ENCODE results near the gene BCL2L13. TPM values are rescaled to one million over a fixed set of nuclear protein-coding genes. Genes with fewer than 3 reads are reported as not detected.
A peak's percentile ranks its signal among the peaks of the same experiment; 100 is the strongest.

The BCL2L13 gene
- total RNA-seq, 2 experiments from 2014 or later, result 30.8 to 33.6 TPM

DNA sequence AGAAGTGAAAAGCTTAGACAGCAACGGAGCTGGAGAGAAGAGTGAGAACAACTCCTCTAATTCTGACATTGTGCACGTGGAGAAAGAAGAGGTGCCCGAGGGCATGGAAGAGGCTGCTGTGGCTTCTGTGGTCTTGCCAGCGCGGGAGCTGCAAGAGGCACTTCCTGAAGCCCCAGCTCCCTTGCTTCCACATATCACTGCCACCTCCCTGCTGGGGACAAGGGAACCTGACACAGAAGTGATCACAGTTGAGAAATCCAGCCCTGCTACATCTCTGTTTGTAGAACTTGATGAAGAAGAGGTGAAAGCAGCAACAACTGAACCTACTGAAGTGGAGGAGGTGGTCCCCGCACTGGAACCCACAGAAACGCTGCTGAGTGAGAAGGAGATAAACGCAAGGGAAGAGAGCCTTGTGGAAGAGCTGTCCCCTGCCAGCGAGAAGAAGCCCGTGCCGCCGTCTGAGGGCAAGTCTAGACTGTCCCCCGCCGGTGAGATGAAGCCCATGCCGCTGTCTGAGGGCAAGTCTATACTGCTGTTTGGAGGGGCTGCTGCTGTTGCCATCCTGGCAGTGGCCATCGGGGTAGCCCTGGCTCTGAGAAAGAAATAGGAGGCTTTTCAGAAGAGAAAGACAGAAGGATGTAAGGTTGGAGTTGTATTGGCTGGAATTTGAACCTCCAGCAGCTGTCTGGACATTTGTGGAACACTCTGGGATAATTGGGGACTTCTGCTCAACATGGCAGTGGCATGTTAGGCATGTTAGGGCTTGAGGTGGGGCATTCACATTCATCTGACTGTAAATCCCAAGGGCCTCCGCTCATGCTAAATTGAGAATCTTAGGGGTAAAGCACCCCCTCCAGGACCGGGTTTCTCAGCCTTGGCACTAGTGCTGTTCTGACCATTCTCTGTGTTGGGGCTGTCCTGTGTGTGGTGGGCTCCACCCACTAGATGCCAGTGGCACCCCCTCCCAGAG lies 88.7 kb downstream of the BCL2L13 start:
- no peaks in the 10 kb centered on the region for H3K27me3 Mint-ChIP-seq
- no peak for ATAC-seq (ENCODE audit: low read depth)
- H3K36me3 Mint-ChIP-seq, result peaks cover 11% of the 10 kb centered on the region
- H3K27ac Mint-ChIP-seq, result peak overlapping the region; percentile 70
- POLR2A ChIA-PET, result no interaction called here
- peak overlapping the region; percentile 33 for H3K4me3 Mint-ChIP-seq
- peaks cover 10% of the 10 kb centered on the region for H3K4me1 Mint-ChIP-seq
- no peaks in the 10 kb centered on the region for H3K9me3 Mint-ChIP-seq
- no peak for DNase-seq

DNA sequence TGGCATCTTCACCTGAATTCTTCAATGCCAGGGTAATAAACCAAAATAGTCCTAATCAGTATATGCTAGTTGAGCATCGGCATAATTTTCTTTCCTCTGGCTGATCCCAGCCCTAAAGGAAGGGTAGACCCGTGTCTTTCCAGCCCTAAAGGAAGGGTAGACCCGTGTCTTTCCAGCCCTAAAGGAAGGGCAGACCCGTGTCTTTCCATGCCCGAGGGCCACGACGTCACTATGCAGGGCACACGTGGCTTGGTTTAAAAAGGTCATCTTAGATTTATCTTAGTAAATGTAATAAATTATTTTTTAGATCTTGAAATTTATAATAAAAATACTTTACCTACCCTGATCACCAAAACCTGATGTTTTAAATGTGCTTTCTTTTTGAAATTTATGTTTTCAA lies 90.2 kb downstream of the BCL2L13 start:
- POLR2A ChIA-PET, result no interaction called here
- H3K4me3 Mint-ChIP-seq, result no peak overlapping the region
- no peaks in the 10 kb centered on the region for H3K27me3 Mint-ChIP-seq
- no peak overlapping the region for H3K27ac Mint-ChIP-seq
- no peak for ATAC-seq (ENCODE audit: low read depth)
- peaks cover 13% of the 10 kb centered on the region for H3K4me1 Mint-ChIP-seq
- DNase-seq, result no peak
- peaks cover 19% of the 10 kb centered on the region for H3K36me3 Mint-ChIP-seq
- no peaks in the 10 kb centered on the region for H3K9me3 Mint-ChIP-seq

DNA sequence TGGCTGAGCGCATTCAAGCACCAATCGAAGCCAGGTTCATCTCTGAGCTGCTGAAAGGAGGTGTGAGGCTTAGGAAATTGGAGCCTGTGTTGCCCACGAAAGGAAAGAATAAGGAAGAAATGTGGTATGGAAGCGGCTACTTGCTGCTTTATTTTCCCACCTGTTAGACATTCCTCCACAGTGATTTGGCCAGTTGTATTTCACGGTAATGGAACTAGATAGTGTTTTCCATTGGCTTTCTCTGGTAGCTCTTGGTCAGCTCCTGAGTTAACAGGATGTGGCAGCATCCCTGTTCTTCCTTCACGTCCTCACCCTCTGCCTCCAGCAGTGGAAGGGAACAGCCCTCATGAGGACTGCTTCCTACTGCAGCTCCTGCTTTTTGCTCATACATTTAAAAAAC lies 91.0 kb downstream of the BCL2L13 start:
- no peak overlapping the region for H3K4me3 Mint-ChIP-seq
- no peak overlapping the region for H3K27ac Mint-ChIP-seq
- no peaks in the 10 kb centered on the region for H3K27me3 Mint-ChIP-seq
- H3K4me1 Mint-ChIP-seq, result peaks cover 20% of the 10 kb centered on the region
- POLR2A ChIA-PET, result interaction anchor here (0.9 kb wide), 1 partner anchor 45 kb away, joined by 3 read pairs; the partner anchor contains the start of gene BID
- peaks cover 21% of the 10 kb centered on the region for H3K36me3 Mint-ChIP-seq
- DNase-seq, result no peak
- no peaks in the 10 kb centered on the region for H3K9me3 Mint-ChIP-seq
- ATAC-seq (ENCODE audit: low read depth), result no peak

DNA sequence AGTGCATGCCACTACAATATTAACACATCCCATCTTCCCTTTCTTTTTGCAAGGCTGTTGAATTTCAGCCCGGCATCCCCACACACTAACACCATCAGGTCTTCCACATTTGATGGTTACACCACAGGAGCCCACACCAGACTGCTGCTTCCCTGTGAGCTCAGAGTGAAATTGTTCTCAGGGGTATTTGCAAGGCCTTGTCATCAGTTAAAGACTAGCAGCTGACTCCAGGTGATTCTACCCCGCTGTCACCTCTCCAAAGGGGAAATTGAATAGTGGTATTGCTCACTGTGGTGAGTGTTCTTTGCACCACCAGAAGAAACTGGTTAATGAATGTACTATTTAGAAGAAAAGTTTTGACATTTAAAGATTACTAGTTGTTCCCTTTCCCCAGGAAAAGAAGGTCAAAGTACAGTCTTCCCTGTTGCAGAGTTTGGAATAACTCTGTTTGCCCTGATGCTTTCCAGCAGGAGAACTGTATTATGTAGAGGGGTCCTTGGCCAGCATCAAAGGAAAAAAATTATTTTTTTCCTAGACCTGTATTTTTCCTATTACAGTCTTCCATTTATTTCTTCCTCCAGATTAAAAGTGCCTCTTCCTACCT lies 93.8 kb downstream of the BCL2L13 start:
- Mint-ChIP-seq H3K36me3 (peaks cover 12% of the 10 kb centered on the region), H3K27me3 (no peaks in the 10 kb centered on the region), H3K4me1 (peaks cover 15% of the 10 kb centered on the region), H3K27ac (peak overlapping the region; percentile 17), H3K9me3 (no peaks in the 10 kb centered on the region), H3K4me3 (no peak overlapping the region)
- DNase-seq (no peak), ATAC-seq (ENCODE audit: low read depth) (no peak)
- POLR2A ChIA-PET, result no interaction called here

DNA sequence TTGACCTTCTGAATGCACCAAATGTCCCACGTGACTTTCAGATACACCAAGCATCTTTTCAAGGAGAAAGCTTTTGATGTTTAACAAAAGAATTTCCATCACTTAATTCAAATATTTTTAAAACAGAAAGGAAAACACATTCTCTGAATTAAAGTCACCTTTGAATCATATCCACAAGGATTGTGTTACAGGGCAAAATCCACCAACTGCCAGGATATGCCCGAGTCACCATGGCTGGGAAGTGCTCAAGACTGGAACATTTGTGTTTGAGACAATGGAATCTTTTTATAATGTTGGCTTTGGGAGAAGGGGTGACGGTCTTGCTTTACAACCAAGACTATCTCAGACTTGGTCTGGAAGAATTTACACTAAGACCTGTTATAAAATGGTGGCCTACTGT lies 94.9 kb downstream of the BCL2L13 start:
- Mint-ChIP-seq H3K27me3 (no peaks in the 10 kb centered on the region), H3K4me3 (peak overlapping the region; percentile 57), H3K27ac (peak overlapping the region; percentile 51), H3K9me3 (no peaks in the 10 kb centered on the region), H3K36me3 (peaks cover 10% of the 10 kb centered on the region), H3K4me1 (peaks cover 15% of the 10 kb centered on the region)
- no peak for ATAC-seq (ENCODE audit: low read depth)
- DNase-seq, result no peak
- POLR2A ChIA-PET, result no interaction called here

DNA sequence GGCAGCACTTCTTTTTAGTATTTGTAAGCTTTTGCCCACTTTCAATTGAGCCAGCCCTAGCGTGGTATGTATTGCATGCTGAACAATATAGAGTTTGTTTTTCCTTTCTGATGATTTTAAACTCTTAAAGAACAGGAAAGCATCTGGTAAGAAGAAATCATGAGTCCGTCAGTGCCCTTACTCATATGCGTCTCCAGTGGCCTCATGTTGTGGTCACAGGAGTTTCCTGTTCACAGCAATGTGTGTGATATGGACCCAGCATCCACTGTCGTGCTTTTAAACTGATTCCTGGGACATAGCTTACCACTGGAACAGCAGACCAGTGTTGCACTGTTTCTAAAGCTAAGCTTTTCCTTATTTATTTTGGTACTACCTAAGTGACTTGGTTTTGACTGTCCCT lies 95.6 kb downstream of the BCL2L13 start:
- Mint-ChIP-seq H3K4me1 (peaks cover 15% of the 10 kb centered on the region), H3K27me3 (no peaks in the 10 kb centered on the region), H3K27ac (no peak overlapping the region), H3K4me3 (no peak overlapping the region), H3K36me3 (peaks cover 12% of the 10 kb centered on the region), H3K9me3 (no peaks in the 10 kb centered on the region)
- peak; percentile 86 for ATAC-seq (ENCODE audit: low read depth)
- POLR2A ChIA-PET, result interaction anchor here (1.0 kb wide), 1 partner anchor 95 kb away, joined by 3 read pairs; the partner anchor contains the start of gene BCL2L13
- no peak for DNase-seq

DNA sequence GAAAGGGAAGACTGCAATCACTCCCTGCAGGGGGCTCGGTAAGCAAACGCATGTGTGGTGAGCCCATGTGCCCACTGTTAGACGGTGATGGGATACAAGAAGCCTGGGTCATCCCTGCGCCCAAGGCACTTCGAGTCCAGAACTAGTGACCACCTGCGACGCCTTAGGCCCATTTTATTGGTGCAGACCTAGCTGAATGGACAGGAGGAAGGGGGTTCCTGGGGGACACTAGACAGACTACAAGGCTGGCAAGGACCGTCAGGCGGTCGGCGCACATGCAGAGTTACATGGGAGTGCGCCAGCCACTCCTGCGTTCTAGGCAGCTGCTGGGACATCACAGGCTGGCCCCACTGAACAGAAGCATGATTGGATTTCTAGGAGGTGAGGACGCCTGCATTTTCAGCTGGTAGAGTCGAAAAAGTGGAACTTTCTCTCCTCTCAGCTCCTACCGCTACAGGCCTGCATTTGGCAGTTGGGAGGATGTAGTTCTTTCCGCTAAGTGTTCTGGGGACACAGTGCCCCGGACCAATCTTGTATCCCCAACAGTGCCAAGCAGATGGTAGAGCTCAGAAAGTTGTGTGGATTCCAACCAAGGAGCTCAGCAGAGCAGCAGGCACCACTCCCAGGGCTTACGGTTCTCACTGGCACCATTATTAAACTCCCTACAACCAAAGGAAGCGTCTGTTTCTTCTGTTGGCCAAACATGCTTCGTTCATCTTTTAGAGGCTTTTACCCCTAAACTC lies 100.0 kb downstream of the BCL2L13 start:
- H3K27ac Mint-ChIP-seq, result no peak overlapping the region
- no peak overlapping the region for H3K4me3 Mint-ChIP-seq
- ATAC-seq (ENCODE audit: low read depth) (no peak), DNase-seq (no peak)
- H3K36me3 Mint-ChIP-seq, result peaks cover 7% of the 10 kb centered on the region
- POLR2A ChIA-PET, result no interaction called here
- H3K4me1 Mint-ChIP-seq, result peaks cover 13% of the 10 kb centered on the region
- no peaks in the 10 kb centered on the region for H3K9me3 Mint-ChIP-seq
- H3K27me3 Mint-ChIP-seq, result no peaks in the 10 kb centered on the region

DNA sequence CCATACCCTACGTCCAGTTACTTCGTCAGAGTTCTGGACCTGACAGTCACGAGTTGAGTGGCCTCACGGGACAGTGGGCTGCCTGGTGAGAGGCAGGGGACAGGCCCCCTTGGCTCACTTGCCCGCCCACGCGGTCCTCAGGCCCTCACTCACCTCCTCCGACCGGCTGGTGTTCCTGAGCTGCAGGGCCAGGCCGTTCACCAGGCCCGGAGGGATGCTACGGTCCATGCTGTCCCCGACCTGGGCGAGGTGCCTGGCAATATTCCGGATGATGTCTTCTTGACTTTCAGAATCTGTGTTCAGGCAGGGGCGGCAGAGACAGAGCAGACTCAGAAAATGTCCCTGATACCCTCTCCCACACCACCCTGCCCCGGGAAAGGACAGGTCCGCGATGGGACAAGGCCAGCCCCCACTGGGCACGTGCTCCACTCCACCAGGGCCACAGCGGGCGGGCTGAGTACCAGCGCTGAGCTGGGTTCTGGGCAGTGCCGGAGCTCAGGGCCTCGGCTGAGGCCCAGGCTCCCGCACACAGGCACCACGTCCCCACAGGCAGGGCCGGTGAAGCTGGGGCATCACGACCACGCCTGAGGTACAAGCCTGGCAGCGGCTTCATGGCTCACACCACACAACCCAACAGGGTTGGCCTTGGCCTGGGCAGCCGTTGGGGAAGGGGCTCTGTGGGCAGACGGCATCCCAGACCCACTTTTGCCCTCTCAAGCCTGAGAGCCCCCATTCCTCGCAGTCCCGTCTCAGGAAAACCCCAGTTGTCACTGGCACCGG lies 100.8 kb downstream of the BCL2L13 start:
- H3K27ac Mint-ChIP-seq, result no peak overlapping the region
- no peaks in the 10 kb centered on the region for H3K27me3 Mint-ChIP-seq
- H3K9me3 Mint-ChIP-seq, result no peaks in the 10 kb centered on the region
- H3K4me3 Mint-ChIP-seq, result no peak overlapping the region
- ATAC-seq (ENCODE audit: low read depth) (no peak), DNase-seq (no peak)
- peaks cover 6% of the 10 kb centered on the region for H3K4me1 Mint-ChIP-seq
- H3K36me3 Mint-ChIP-seq, result peaks cover 3% of the 10 kb centered on the region
- POLR2A ChIA-PET, result no interaction called here

DNA sequence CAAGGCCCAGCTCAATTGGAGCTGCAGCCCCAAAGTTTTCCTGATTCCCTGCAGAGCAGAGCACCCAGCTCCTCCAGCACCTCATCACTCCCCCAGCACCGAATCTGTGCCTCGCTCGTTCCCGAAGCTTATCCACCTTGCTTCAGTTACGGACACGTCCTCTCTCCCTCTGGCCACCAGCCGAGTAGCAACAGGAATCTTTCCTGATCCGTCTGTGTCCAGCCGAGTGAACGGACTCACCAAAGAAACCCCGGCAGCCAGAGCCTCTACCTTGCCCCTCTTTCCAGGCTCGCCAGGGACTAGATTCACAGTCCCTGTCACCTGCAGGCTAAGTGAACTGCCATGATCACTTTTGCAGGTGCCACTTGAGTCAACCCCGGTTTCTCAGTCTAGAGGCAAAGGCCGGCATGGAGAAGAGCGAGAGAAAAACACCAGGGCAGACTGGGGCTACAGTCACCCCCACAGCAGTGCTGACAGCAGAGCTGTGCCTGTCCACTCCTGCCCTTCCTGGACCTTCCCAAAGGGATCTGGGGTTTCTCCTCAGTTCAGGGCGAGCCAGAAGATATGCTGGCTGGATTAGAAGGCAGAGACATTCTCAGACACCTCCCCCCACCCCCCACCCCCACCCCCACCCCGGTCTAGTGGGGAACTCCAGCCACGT lies 103.4 kb downstream of the BCL2L13 start:
- H3K4me1 Mint-ChIP-seq, result no peaks in the 10 kb centered on the region
- H3K27ac Mint-ChIP-seq, result no peak overlapping the region
- H3K27me3 Mint-ChIP-seq, result no peaks in the 10 kb centered on the region
- no peaks in the 10 kb centered on the region for H3K9me3 Mint-ChIP-seq
- peaks cover 3% of the 10 kb centered on the region for H3K36me3 Mint-ChIP-seq
- ATAC-seq (ENCODE audit: low read depth) (no peak), DNase-seq (no peak)
- POLR2A ChIA-PET, result interaction anchor here (0.8 to 1.2 kb wide), 2 partner anchors 43 to 103 kb away, joined by 3 to 4 read pairs; partner anchors contain the start of gene BCL2L13
- H3K4me3 Mint-ChIP-seq, result no peak overlapping the region

DNA sequence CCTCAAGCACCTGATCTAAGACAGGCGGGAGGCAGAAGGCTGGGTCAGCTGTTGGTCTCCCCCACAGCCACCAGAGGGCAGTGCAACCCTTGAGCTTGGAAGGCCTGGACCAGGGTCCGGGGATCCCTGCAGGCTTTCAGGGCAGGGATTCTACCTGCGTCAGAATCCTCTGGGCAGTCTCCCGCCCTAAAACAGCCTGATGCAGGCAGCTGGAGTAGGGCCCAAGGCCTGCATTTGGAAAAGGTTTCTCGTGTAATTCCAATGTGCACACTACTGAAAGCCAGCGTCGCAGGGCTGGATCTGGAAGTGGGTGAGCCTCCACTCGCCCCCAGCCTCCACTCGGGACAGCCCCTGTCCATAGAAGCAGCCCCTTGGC lies 104.0 kb downstream of the BCL2L13 start:
- Mint-ChIP-seq H3K9me3 (no peaks in the 10 kb centered on the region), H3K4me3 (no peak overlapping the region), H3K27ac (no peak overlapping the region), H3K27me3 (no peaks in the 10 kb centered on the region), H3K36me3 (peaks cover 3% of the 10 kb centered on the region), H3K4me1 (no peaks in the 10 kb centered on the region)
- POLR2A ChIA-PET, result interaction anchor here (0.6 to 1.2 kb wide), 3 partner anchors 42 to 104 kb away, joined by 3 to 5 read pairs (median 4); partner anchors contain the start of gene BCL2L13
- ATAC-seq (ENCODE audit: low read depth), result peak; percentile 82
- DNase-seq, result peak; percentile 71

DNA sequence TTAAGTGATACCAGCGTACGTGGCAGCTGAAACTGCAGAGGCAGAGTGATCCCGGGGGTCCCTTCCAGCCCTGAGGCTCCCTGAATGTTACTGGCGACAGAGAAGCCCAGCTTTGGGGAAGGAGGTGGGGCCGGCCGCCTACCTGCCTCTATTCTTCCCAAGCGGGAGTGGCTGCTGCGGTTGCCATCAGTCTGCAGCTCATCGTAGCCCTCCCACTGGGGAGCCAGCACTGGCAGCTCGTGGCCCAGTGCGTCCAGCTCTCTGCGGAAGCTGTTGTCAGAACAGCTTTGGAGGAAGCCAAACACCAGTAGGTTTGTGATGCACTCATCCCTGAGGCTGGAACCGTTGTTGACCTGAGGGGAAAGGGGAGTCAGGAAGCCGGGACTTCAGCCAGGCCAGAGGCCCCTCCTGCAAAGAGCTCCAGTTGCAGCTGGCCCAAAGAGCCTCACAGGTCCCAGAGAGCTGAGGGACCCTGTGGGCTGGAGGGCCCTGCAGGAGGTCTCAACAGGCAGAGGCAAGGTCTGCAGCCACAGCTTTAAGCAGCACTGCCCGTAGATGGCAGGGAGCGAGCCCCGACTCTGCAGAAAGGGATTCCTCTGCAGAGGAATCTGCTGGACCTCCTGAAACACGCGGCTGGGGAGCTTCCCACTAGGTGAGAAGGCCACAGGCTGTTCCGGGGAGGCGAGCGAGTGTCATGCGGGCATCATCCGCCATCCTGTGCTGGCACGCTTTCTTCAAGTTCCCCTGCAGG lies 105.3 kb downstream of the BCL2L13 start:
- ATAC-seq (ENCODE audit: low read depth) (no peak), DNase-seq (no peak)
- no peak overlapping the region for H3K27ac Mint-ChIP-seq
- peaks cover 2% of the 10 kb centered on the region for H3K36me3 Mint-ChIP-seq
- H3K9me3 Mint-ChIP-seq, result no peaks in the 10 kb centered on the region
- no peaks in the 10 kb centered on the region for H3K4me1 Mint-ChIP-seq
- H3K27me3 Mint-ChIP-seq, result no peaks in the 10 kb centered on the region
- POLR2A ChIA-PET, result interaction anchor here (2.0 to 2.3 kb wide), 2 partner anchors 30 to 334 kb away, joined by 6 read pairs; partner anchors contain the start of genes BID and PEX26
- H3K4me3 Mint-ChIP-seq, result no peak overlapping the region

DNA sequence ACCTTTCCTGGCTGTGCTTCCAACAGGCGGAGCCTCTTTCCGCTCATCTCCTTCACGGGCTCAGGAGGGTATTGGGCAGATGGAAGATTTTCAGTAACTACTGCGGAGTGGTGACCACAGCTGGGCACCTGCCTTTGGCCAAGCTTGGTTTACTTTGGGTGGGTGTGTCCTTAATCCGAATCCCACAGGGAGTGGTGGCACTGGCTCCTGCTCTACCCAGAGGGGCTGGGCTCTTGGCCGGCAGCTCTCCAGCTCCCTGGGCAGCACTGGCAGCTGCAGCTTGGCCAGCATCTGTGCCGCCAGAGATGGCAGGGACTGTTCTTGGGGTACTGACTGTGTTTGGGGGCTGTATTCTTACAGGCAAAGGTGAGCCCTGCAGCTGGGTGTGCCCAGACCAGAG lies 105.9 kb downstream of the BCL2L13 start:
- Mint-ChIP-seq H3K36me3 (peaks cover 1% of the 10 kb centered on the region), H3K4me3 (no peak overlapping the region), H3K27ac (no peak overlapping the region), H3K9me3 (no peaks in the 10 kb centered on the region), H3K4me1 (no peaks in the 10 kb centered on the region), H3K27me3 (no peaks in the 10 kb centered on the region)
- ATAC-seq (ENCODE audit: low read depth), result no peak
- no peak for DNase-seq
- POLR2A ChIA-PET, result interaction anchor here (2.0 to 2.3 kb wide), 2 partner anchors 29 to 333 kb away, joined by 6 read pairs; partner anchors contain the start of genes BID and PEX26

Measured in activated naive CD8-positive, alpha-beta T cell treated with anti-CD3 and anti-CD28 coated beads, Interleukin-2, amount 10 ng/mL, durations not matched to agents 7 days and 5 days (primary cell).